HG03139 (cell line): ENCODE measurements around the gene GJA3.

Source experiments
- ATAC-seq: cut with Tn5 transposase; IDR thresholded peaks from one replicate; pipeline ENCODE4 v1.9.1; 2021; ENCODE audit not compliant: unreplicated experiment

Gene GJA3

DNA sequence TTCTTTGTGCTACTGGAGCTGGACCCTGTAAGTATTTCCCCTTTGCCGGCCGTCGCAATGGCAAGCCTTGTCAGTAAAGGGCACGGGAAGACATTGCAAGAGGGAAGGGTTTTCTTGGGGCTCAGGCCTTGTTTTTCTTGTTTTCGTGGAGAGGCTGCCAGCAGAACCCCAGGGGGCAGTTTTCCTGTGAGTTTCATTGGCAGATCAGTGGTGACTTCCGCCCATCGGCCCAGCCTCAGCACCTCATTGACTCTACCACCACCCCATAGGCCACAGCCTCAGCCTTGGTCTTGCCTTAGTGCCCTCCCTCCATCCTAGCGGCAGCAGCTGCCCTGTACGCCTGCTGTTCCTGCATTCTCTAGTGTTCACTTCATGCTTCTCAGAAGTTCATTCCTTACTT lies 61.5 kb downstream of the GJA3 start:
- no peak for ATAC-seq

DNA sequence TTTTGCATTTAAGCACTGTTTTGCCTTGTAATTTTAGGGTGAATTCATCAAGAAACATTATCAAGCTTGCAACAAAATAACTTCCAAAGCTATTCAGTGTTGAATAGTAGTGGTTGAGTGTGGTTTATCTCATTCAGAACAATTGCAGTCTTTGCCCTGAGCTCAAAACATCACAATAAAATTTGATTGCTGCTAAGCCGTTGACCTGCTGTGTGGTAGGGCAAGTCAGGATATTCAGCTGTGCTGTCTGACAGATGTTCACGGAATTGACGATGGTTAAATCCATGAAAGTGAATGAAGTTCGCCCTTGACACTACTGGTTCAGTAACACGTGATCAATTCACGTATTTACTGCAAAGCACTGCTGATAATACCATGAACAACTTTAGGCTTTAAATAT lies 66.9 kb downstream of the GJA3 start:
- ATAC-seq: no peak

DNA sequence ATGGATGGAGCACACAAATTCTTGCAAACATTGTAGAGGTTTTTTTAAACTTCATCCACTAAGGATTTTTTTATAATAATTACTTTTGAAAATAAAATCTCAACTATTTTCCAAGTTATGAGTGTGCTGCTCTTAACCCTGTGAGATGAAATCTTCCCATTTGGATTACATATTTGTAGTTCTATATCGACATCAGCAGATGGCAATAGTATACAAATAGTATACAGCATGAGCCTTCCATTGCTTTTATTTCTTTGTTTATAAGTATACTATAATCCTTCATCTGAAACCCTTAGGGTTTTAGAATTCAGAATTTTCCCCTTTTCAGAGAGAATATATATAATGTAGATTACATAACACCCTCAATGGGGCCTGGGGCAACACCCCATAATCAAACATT lies 70.5 kb downstream of the GJA3 start:
- ATAC-seq: no peak
